Ascending aorta (tissue), 2 donors: ENCODE data around the gene RASGRF2. TPM values are rescaled to one million over a fixed set of nuclear protein-coding genes. Genes with fewer than 3 reads are reported as not detected.

ENCODE experiments used
- DNase-seq, 2 donors: peaks; one replicate each; pipeline ENCODE4 v3.0.0-alpha.2; 2019; ENCODE audit warnings: low spot score in 2 of 2
- H3K27ac ChIP-seq, 2 donors: fragments of 200-600 bp; sonication (generic); one replicate each; pipeline ENCODE4 v1.5.1; 2016 to 2017; ENCODE audit warnings: mild to moderate bottlenecking in 1 of 2
- H3K27me3 ChIP-seq: fragments of 200-600 bp; sonication (generic); one replicate; pipeline ENCODE4 v1.5.1; 2017
- H3K36me3 ChIP-seq, 2 donors: fragments of 200-600 bp; sonication (generic); one replicate each; pipeline ENCODE4 v1.5.1; 2016
- H3K4me1 ChIP-seq, 2 donors: fragments of 200-600 bp; sonication (generic); one replicate each; pipeline ENCODE4 v1.5.1; 2016 to 2017; ENCODE audit warnings: mild to moderate bottlenecking in 1 of 2
- H3K4me3 ChIP-seq, 2 donors: fragments of 200-600 bp; sonication (generic); one replicate each; pipeline ENCODE4 v1.5.1; 2016 to 2017; ENCODE audit warnings: mild to moderate bottlenecking in 1 of 2
- H3K9me3 ChIP-seq, 2 donors: fragments of 200-600 bp; sonication (generic); one replicate each; pipeline ENCODE4 v1.5.1; 2016
- intact Hi-C: fragments of 100-400 bp; cut with DNase I; formaldehyde crosslinking; loops from one replicate; pipeline ENCODE4 v1.15.1; 2023
- total RNA-seq: library from RNA; depleted of rRNA; stranded (reverse); fragments of >200 nt; gene quantifications from one replicate; pipeline ENCODE4 v1.1.0, GENCODE V29; 2016
- TF ChIP-seq, protein P1 (sequence below), 3 experiments: fragments of 200-600 bp in 2 of 3; fragments of 450-650 bp in 1 of 3; sonication (generic) in 2 of 3; IDR thresholded peaks; one replicate each; pipeline ENCODE4 v1.5.1; 2016 to 2019; ENCODE audit warnings: antibody characterized with exemption in 3 of 3, mild to moderate bottlenecking in 1 of 3, moderate library complexity in 1 of 3

Gene RASGRF2
- total RNA-seq, 1 donor from 2014 or later: 16.9 TPM

DNA sequence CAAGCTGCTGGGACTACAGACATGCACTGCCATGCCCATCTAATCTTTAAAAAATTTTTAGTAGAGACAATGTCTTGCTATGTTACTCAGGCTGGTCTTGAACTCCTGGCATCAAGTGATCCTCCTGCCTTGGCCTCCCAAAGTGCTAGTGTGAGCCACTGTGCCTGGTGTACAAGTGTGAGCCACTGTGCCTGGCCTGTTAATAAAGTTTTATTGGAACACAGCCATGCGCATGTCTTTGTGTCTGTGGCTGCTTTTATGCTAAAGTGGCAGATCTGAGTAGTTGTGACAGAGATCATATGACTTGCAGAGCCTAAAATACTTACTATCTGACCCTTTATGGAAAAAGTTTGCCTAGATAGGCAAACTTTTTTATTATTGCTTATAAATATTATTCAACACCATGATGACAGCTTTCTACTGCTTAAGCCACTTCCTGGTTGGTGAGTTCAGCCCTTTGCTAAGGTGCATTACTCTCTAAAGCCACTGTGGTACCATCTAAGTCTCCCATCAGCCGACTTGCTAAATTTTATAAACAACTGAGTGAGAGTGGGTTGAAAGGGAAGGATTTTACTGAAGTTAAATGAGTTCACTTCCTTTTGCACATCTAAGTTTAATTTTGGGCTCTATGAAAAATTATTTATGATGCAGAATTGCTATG lies 133.5 kb downstream of the RASGRF2 start:
- Histone ChIP-seq H3K36me3 (no peaks in the 10 kb centered on the region), H3K4me1 (no peaks in the 10 kb centered on the region), H3K27me3 (no peaks in the 10 kb centered on the region), H3K4me3 (no peak overlapping the region), H3K27ac (no peak overlapping the region), H3K9me3 (no peaks in the 10 kb centered on the region)
- intact Hi-C loops: no loop called here
- TF ChIP-seq, protein P1, sequence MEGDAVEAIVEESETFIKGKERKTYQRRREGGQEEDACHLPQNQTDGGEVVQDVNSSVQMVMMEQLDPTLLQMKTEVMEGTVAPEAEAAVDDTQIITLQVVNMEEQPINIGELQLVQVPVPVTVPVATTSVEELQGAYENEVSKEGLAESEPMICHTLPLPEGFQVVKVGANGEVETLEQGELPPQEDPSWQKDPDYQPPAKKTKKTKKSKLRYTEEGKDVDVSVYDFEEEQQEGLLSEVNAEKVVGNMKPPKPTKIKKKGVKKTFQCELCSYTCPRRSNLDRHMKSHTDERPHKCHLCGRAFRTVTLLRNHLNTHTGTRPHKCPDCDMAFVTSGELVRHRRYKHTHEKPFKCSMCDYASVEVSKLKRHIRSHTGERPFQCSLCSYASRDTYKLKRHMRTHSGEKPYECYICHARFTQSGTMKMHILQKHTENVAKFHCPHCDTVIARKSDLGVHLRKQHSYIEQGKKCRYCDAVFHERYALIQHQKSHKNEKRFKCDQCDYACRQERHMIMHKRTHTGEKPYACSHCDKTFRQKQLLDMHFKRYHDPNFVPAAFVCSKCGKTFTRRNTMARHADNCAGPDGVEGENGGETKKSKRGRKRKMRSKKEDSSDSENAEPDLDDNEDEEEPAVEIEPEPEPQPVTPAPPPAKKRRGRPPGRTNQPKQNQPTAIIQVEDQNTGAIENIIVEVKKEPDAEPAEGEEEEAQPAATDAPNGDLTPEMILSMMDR (IDR thresholded peaks at IDR 0.05): no peak
- DNase-seq: no peak

GRCh38 chr5:81095835-81096234 lies 135.7 kb downstream of the RASGRF2 start:
- no peaks in the 10 kb centered on the region for H3K4me1 ChIP-seq
- intact Hi-C loops: no loop called here
- H3K27ac ChIP-seq: no peak overlapping the region
- H3K36me3 ChIP-seq: no peaks in the 10 kb centered on the region
- H3K9me3 ChIP-seq: no peaks in the 10 kb centered on the region
- no peaks in the 10 kb centered on the region for H3K27me3 ChIP-seq
- no peak for DNase-seq
- TF ChIP-seq, protein P1 (IDR thresholded peaks at IDR 0.05): no peak
- H3K4me3 ChIP-seq: no peak overlapping the region

GRCh38 chr5:81097713-81098112 lies 137.6 kb downstream of the RASGRF2 start:
- DNase-seq: no peak
- Histone ChIP-seq H3K4me1 (no peaks in the 10 kb centered on the region), H3K27me3 (no peaks in the 10 kb centered on the region), H3K36me3 (no peaks in the 10 kb centered on the region), H3K27ac (no peak overlapping the region), H3K9me3 (no peaks in the 10 kb centered on the region), H3K4me3 (no peak overlapping the region)
- intact Hi-C loops: no loop called here
- TF ChIP-seq, protein P1 (IDR thresholded peaks at IDR 0.05): no peak

DNA sequence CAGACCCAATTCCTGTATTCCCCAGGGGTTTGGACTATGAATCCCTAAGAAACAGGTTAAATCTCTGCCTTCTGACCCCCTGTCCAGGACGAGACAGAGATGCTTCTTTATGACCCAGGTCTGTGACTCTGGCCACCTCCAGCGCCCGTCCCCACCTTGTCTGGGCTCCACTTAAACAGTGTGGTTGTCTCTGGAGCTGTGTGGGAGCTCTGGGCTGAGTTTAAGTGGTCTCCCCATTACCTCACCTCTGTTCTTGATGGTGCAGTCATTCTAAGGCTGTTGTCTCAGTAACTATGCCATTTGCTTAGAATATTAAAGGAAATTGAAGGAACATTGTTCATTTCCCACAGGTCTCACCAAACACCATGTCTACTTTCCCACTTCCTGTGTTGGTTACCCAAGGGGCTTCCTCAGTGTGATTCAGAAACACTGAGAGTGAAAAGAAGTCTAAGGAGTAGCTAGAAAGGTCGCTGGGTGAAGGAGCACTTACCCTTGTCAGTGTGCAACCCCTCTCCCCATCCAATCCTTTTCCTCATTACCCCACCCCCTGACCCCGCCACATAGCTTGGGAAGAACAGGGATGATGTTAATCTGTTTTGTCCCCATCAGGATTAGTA lies 145.2 kb downstream of the RASGRF2 start:
- Histone ChIP-seq H3K27ac (no peak overlapping the region), H3K36me3 (no peaks in the 10 kb centered on the region), H3K27me3 (no peaks in the 10 kb centered on the region), H3K9me3 (no peaks in the 10 kb centered on the region), H3K4me1 (no peaks in the 10 kb centered on the region), H3K4me3 (no peak overlapping the region)
- TF ChIP-seq, protein P1 (IDR thresholded peaks at IDR 0.05): no peak
- intact Hi-C loops: no loop called here
- no peak for DNase-seq

DNA sequence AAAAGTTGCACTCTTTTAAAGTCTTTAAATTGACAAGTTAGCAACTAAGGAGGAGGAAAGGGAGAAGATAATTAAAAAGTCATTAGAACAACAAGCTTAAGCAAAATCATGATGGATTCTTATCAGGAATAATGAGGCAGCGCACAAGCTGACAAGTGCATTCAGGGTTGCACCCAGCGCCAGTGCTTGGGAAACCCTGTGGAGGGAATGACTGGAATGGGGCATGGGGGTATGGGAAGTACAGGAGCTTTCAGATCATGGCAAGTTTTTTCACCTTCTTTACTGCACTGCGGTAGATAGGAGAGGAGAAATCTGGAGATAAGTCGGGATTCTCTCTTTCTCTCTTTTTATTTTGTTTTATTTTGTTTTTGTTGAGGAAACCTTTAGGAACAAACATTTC lies 155.1 kb downstream of the RASGRF2 start:
- Histone ChIP-seq H3K4me1 (no peaks in the 10 kb centered on the region), H3K27ac (no peak overlapping the region)
- intact Hi-C loops: no loop called here

More for the DNA sequence above, 155.1 kb downstream of the RASGRF2 start:
- Histone ChIP-seq H3K27me3 (no peaks in the 10 kb centered on the region), H3K4me3 (no peak overlapping the region), H3K36me3 (no peaks in the 10 kb centered on the region), H3K9me3 (no peaks in the 10 kb centered on the region)
- TF ChIP-seq, protein P1 (IDR thresholded peaks at IDR 0.05): no peak
- no peak for DNase-seq
